Inflammatory macrophage treated with lipopolysaccharide for 4 hours (primary cell): ENCODE data around the gene EGLN2.
"Not testable (repeated sequence)": the region's sequence is repeated elsewhere in the genome, so short reads cannot be mapped to it uniquely, and the experiment has no call there.

Experiments
- DNase-seq: peaks from one replicate; pipeline ENCODE4 v3.0.0-alpha.2; 2020

EGLN2 gene

GRCh38 chr19:40850277-40850676 lies 51.3 kb downstream of the EGLN2 start, which contains the start of gene CYP2A6:
Gene CYP2A6 (minus strand): TSS chr19:40850447. CDS start chr19:40850426, 21 bp downstream.
- not testable (repeated sequence) for DNase-seq

DNA sequence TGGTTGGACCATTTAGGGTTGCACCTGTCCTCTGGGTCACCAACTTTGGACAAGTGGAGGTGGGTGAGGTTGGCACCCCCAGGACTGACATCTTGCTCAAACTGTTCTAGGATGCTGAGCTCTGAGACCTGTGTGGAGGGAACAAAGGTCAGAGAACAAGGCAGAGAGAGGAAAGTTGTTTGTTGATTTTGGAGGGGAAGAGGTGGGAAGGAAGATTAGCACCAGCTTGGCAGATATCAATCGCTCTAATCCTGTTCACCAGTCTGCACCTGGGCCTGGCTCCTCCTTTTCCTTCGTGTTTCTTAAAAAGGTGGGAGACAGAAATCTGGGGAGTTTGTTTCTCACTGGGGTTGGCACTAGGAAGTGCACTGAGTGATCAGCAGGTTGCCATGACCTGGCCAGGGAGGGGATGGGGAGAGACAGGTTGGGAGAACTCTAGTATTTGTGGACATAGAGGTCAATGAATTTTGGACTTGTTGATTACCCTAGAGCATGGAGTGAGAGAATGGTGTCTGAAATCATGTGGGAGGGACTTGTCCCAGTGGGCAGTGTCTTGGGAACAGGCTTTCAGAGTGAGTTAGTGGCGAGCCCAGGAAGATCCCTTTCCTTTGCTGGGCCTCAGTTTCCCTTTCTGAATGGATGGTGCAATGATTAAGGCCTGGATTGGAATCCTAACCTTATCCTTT lies 53.6 kb downstream of the EGLN2 start:
- DNase-seq, result not testable (repeated sequence)
